ENCODE results near the gene DGKB.

- TF ChIP-seq, protein P1, sequence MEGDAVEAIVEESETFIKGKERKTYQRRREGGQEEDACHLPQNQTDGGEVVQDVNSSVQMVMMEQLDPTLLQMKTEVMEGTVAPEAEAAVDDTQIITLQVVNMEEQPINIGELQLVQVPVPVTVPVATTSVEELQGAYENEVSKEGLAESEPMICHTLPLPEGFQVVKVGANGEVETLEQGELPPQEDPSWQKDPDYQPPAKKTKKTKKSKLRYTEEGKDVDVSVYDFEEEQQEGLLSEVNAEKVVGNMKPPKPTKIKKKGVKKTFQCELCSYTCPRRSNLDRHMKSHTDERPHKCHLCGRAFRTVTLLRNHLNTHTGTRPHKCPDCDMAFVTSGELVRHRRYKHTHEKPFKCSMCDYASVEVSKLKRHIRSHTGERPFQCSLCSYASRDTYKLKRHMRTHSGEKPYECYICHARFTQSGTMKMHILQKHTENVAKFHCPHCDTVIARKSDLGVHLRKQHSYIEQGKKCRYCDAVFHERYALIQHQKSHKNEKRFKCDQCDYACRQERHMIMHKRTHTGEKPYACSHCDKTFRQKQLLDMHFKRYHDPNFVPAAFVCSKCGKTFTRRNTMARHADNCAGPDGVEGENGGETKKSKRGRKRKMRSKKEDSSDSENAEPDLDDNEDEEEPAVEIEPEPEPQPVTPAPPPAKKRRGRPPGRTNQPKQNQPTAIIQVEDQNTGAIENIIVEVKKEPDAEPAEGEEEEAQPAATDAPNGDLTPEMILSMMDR (conservative IDR thresholded peaks at IDR 0.05 in 1 of 2, IDR thresholded peaks at IDR 0.05 in 1 of 2; ENCODE audit: extremely low read depth in 1 of 2, insufficient read depth in 1 of 2, low read depth in 1 of 2, low read length in 2 of 2) = no peak
- no peak for TF ChIP-seq EZH2 (IDR thresholded peaks at IDR 0.05; ENCODE audit: borderline replicate concordance, low read length)
Observed at GRCh38 chr7:14288701-14289100, 613.9 kb downstream of the DGKB start.

All from mammary epithelial cell (primary cell).